GM12878 (cell line): ENCODE results near the gene MAP7.

Experiments
- DPF2 ChIP-seq: fragments of 450-650 bp; IDR thresholded peaks from 2 replicates; pipeline ENCODE4 v1.6.1; 2017; ENCODE audit warnings: mild to moderate bottlenecking
- TF ChIP-seq, protein P1 (sequence below): fragments of 450-650 bp; formaldehyde crosslinking; IDR thresholded peaks from 2 replicates; pipeline ENCODE4 v1.4.0; 2020; ENCODE audit warnings: mild to moderate bottlenecking, moderate library complexity

GRCh38 chr6:136323431-136324112, 226.7 kb downstream of the MAP7 start:
- no peak for TF ChIP-seq DPF2
- TF ChIP-seq, protein P1, sequence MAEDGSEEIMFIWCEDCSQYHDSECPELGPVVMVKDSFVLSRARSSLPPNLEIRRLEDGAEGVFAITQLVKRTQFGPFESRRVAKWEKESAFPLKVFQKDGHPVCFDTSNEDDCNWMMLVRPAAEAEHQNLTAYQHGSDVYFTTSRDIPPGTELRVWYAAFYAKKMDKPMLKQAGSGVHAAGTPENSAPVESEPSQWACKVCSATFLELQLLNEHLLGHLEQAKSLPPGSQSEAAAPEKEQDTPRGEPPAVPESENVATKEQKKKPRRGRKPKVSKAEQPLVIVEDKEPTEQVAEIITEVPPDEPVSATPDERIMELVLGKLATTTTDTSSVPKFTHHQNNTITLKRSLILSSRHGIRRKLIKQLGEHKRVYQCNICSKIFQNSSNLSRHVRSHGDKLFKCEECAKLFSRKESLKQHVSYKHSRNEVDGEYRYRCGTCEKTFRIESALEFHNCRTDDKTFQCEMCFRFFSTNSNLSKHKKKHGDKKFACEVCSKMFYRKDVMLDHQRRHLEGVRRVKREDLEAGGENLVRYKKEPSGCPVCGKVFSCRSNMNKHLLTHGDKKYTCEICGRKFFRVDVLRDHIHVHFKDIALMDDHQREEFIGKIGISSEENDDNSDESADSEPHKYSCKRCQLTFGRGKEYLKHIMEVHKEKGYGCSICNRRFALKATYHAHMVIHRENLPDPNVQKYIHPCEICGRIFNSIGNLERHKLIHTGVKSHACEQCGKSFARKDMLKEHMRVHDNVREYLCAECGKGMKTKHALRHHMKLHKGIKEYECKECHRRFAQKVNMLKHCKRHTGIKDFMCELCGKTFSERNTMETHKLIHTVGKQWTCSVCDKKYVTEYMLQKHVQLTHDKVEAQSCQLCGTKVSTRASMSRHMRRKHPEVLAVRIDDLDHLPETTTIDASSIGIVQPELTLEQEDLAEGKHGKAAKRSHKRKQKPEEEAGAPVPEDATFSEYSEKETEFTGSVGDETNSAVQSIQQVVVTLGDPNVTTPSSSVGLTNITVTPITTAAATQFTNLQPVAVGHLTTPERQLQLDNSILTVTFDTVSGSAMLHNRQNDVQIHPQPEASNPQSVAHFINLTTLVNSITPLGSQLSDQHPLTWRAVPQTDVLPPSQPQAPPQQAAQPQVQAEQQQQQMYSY (CRISPR knock-in tag): no peak
